ENCODE data around the gene AP1G1.
A peak's percentile ranks its signal among the peaks of the same experiment; 100 is the strongest.
"Not testable (repeated sequence)": the region's sequence is repeated elsewhere in the genome, so short reads cannot be mapped to it uniquely, and the experiment has no call there.

AP1G1 gene

GRCh38 chr16:71807905-71808592 lies 585 bp downstream of the AP1G1 start:
- DNase-seq (ENCODE audit: low spot score) = peak; percentile 43

- DNase-seq (ENCODE audit: low spot score) = no peak
Measured at GRCh38 chr16:71803305-71803690, 5.3 kb downstream of the AP1G1 start.

- no peak for DNase-seq (ENCODE audit: low spot score)
Measured at GRCh38 chr16:71796501-71797097, 12.0 kb downstream of the AP1G1 start.

- DNase-seq (ENCODE audit: low spot score) = no peak
Measured at GRCh38 chr16:71794943-71795342, 13.7 kb downstream of the AP1G1 start.

GRCh38 chr16:71794018-71794417 lies 14.6 kb downstream of the AP1G1 start:
- no peak for DNase-seq (ENCODE audit: low spot score)

- DNase-seq (ENCODE audit: low spot score) = no peak
Measured at GRCh38 chr16:71792176-71792575, 16.5 kb downstream of the AP1G1 start.

- DNase-seq (ENCODE audit: low spot score) = not testable (repeated sequence)
Measured at GRCh38 chr16:71790329-71790728, 18.3 kb downstream of the AP1G1 start.

- DNase-seq (ENCODE audit: low spot score) = no peak
Measured at GRCh38 chr16:71789136-71789535, 19.5 kb downstream of the AP1G1 start.

GRCh38 chr16:71788578-71788977 lies 20.1 kb downstream of the AP1G1 start:
- no peak for DNase-seq (ENCODE audit: low spot score)

GRCh38 chr16:71785143-71785542 lies 23.5 kb downstream of the AP1G1 start:
- DNase-seq (ENCODE audit: low spot score) = not testable (repeated sequence)

GRCh38 chr16:71784093-71784492 lies 24.5 kb downstream of the AP1G1 start:
- no peak for DNase-seq (ENCODE audit: low spot score)

GRCh38 chr16:71781741-71782140 lies 26.9 kb downstream of the AP1G1 start:
- DNase-seq (ENCODE audit: low spot score) = peak; percentile 63

- peak; percentile 60 for DNase-seq (ENCODE audit: low spot score)
Measured at GRCh38 chr16:71780521-71781089, 28.0 kb downstream of the AP1G1 start.

- DNase-seq (ENCODE audit: low spot score) = no peak
Measured at GRCh38 chr16:71778780-71779179, 29.9 kb downstream of the AP1G1 start.

GRCh38 chr16:71777329-71777728 lies 31.3 kb downstream of the AP1G1 start:
- DNase-seq (ENCODE audit: low spot score) = no peak

GRCh38 chr16:71775949-71776348 lies 32.7 kb downstream of the AP1G1 start:
- DNase-seq (ENCODE audit: low spot score) = no peak

- no peak for DNase-seq (ENCODE audit: low spot score)
Measured at GRCh38 chr16:71771571-71771970, 37.1 kb downstream of the AP1G1 start.

GRCh38 chr16:71769222-71769621 lies 39.4 kb downstream of the AP1G1 start:
- no peak for DNase-seq (ENCODE audit: low spot score)

- DNase-seq (ENCODE audit: low spot score) = no peak
Measured at GRCh38 chr16:71767060-71767900, 41.4 kb downstream of the AP1G1 start.

GRCh38 chr16:71762186-71762585 lies 46.4 kb downstream of the AP1G1 start:
- peak; percentile 13 for DNase-seq (ENCODE audit: low spot score)

GRCh38 chr16:71761097-71761496 lies 47.5 kb downstream of the AP1G1 start:
- no peak for DNase-seq (ENCODE audit: low spot score)

GRCh38 chr16:71758293-71758760 lies 50.3 kb downstream of the AP1G1 start:
- DNase-seq (ENCODE audit: low spot score) = no peak

GRCh38 chr16:71754652-71755051 lies 54.0 kb downstream of the AP1G1 start:
- no peak for DNase-seq (ENCODE audit: low spot score)
